ENCODE results near the gene LHX5. TPM values are rescaled to one million over a fixed set of nuclear protein-coding genes. Genes with fewer than 3 reads are reported as not detected.

LHX5 gene
- total and polyA plus RNA-seq, 4 donors, result 1.6 to 13.2 (median 8.2) TPM

DNA sequence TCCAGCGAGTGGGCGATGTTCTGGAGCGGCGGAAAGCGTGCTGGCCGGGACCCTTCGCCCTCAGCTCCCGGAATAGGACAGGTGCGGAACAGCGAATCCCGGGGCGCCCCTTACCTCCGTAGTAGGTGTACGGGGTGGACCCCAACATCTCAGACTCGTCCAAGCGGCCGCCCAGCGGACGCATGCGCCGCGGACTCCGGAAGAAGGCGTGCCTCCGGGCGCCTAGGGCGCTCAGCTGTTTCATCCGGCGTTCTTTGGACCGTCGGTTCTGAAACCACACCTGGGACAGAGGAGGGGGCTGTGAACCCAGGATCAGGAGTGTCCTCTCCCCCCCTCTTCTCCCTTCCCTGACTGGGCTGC lies 4.5 kb downstream of the LHX5 start:
- no peaks in the 10 kb centered on the region for H3K9me3 ChIP-seq (ENCODE audit: control insufficient read depth, insufficient read depth, low read length)

DNA sequence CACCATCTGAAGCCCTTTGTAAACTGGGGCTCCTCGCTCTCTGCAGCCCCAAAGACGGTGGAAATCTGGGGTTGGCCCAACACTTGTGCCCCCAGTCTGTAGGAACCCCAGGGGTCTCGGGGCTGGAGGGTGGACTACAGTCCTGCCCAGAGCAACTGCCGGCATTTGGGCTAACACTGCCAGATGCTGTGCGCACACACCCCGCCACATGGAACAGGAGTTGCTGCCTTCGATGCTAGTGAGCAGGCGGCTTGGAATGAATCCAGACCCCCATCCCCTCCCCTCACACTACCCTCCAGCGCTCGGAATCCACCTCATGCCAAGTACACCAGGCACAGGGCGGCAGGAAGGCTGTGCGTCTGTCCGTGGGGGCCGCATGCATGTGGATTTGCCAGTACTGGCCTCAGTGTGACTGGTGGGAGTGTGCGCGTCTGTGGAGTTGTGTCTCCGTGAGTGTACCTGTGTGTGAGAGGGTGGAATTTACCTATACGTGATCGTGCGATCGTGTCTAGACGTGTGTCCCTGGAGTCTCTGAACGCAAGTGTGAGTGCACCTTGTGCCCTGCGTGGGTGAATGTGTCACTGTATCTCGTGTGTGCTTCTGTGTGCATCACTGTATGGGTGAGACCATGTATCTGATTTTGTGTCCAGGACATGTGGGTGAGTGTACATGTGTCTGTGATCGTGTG lies 5.1 kb downstream of the LHX5 start:
- peak in 2 of 6 donors; percentile 32 to 80 for DNase-seq (ENCODE audit: low read depth in 4 of 6, low spot score in 6 of 6)
- H3K27ac ChIP-seq (ENCODE audit: low read depth, low read length), result no peak overlapping the region

More for the DNA sequence above, 4.5 kb downstream of the LHX5 start:
- Histone ChIP-seq H3K4me3 (ENCODE audit: low read depth, low read length) (peak overlapping the region; percentile 21), H3K27me3 (ENCODE audit: control insufficient read depth, insufficient read depth, low read length) (peaks cover 97% of the 10 kb centered on the region), H3K4me1 (ENCODE audit: control insufficient read depth, insufficient read depth, low read length) (peaks cover 48% of the 10 kb centered on the region), H3K27ac (ENCODE audit: low read depth, low read length) (no peak overlapping the region), H3K36me3 (ENCODE audit: control insufficient read depth, insufficient read depth, low read length) (peaks cover 19% of the 10 kb centered on the region)
- 1% methylated on average over 28 of the region's 31 CpGs for WGBS (ENCODE audit: insufficient coverage)
- DNase-seq (ENCODE audit: low read depth in 4 of 6, low spot score in 6 of 6), result peak in 1 of 6 donors; percentile 45

DNA sequence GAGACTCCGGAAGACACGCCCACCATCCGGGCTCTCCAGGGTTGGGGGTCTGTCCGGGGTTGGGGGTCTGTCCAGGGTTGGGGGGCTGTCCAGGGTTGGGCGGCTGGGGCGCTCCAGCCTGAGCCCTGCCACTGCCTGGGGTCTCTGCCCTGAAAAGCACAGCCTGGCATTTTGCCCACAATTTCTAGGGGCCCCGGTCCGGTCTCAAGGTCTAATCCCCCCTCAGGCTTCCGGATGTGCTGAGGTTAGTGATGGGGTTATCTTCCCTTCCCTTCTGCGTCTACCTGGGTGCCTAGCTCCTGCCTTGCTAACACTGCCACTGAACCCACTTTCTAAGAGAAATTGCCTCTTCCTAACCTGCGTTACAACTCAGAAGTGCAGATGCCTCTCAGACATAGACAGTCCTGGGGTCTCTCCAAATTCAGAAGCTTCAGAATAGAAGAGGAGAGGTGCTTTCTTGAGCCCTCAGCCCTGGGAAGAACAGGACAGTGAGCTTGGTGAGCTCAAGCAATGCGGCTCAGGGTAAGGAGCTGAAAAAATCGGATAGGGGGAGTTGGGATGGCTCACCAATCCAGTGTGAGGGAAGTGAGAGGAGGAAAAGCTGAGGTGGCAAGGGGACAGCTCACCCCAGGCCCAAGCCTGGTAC lies 5.7 kb downstream of the LHX5 start:
- Histone ChIP-seq H3K4me3 (ENCODE audit: low read depth, low read length) (no peak overlapping the region), H3K27ac (ENCODE audit: low read depth, low read length) (no peak overlapping the region), H3K27me3 (ENCODE audit: control insufficient read depth, insufficient read depth, low read length) (peaks cover 91% of the 10 kb centered on the region), H3K36me3 (ENCODE audit: control insufficient read depth, insufficient read depth, low read length) (peaks cover 20% of the 10 kb centered on the region), H3K4me1 (ENCODE audit: control insufficient read depth, insufficient read depth, low read length) (peaks cover 45% of the 10 kb centered on the region), H3K9me3 (ENCODE audit: control insufficient read depth, insufficient read depth, low read length) (no peaks in the 10 kb centered on the region)
- 1% methylated on average over 7 of the region's 13 CpGs for WGBS (ENCODE audit: insufficient coverage)
- peak in 2 of 6 donors; percentile 16 to 61 for DNase-seq (ENCODE audit: low read depth in 4 of 6, low spot score in 6 of 6)

More for the DNA sequence above, 5.1 kb downstream of the LHX5 start:
- Histone ChIP-seq H3K9me3 (ENCODE audit: control insufficient read depth, insufficient read depth, low read length) (no peaks in the 10 kb centered on the region), H3K36me3 (ENCODE audit: control insufficient read depth, insufficient read depth, low read length) (peaks cover 20% of the 10 kb centered on the region), H3K4me3 (ENCODE audit: low read depth, low read length) (no peak overlapping the region), H3K4me1 (ENCODE audit: control insufficient read depth, insufficient read depth, low read length) (peaks cover 48% of the 10 kb centered on the region), H3K27me3 (ENCODE audit: control insufficient read depth, insufficient read depth, low read length) (peaks cover 94% of the 10 kb centered on the region)
- 3% methylated on average over 24 of the region's 26 CpGs for WGBS (ENCODE audit: insufficient coverage)

DNA sequence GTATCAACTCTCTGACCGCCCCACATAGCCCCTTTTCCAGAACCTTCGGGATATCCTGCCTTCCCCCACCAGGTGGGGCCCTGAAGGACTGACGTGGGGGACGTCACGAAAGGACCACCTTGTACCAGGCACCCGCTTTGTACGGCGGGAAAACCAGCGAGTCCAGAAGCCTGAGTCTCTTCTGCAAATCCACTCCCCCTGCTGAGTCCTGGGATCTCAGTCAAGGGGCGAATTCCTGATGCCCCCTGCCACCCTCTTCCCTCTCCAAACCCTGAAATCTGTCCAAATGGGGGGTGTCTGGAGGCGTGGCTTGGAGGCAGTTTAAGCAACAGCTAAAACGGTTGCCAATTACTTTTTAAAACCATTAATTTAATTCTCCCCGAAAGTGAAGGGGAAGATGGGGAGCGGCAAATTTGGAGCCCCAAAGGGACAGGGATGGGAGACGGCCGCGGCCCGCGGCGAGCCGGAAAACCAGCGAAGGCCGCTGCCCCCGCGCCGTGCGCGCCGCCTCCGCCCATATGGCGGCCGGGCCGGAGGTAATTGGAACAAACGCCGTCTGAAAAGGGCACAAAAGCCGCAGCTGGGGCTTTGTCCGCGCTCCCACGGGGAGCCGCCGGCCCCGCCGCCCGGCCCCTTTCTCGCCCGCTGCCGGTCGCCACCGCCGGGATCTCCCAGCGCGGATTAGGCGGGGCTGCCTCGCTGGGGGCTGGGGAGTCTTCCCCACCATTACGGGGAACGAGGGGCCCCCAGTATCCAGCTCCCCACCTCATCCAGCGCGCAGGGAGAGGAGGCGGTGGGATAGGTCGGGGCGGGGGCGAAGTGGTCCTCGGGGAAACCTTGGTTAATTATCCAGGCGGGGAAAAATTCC lies 6.6 kb downstream of the LHX5 start:
- Histone ChIP-seq H3K4me1 (ENCODE audit: control insufficient read depth, insufficient read depth, low read length) (peaks cover 45% of the 10 kb centered on the region), H3K27ac (ENCODE audit: low read depth, low read length) (no peak overlapping the region), H3K27me3 (ENCODE audit: control insufficient read depth, insufficient read depth, low read length) (peaks cover 86% of the 10 kb centered on the region), H3K36me3 (ENCODE audit: control insufficient read depth, insufficient read depth, low read length) (peaks cover 20% of the 10 kb centered on the region), H3K9me3 (ENCODE audit: control insufficient read depth, insufficient read depth, low read length) (no peaks in the 10 kb centered on the region), H3K4me3 (ENCODE audit: low read depth, low read length) (no peak overlapping the region)
- peak in 2 of 6 donors; percentile 48 to 74 for DNase-seq (ENCODE audit: low read depth in 4 of 6, low spot score in 6 of 6)
- WGBS (ENCODE audit: insufficient coverage), result under 1% methylated on average over 56 of the region's 64 CpGs

DNA sequence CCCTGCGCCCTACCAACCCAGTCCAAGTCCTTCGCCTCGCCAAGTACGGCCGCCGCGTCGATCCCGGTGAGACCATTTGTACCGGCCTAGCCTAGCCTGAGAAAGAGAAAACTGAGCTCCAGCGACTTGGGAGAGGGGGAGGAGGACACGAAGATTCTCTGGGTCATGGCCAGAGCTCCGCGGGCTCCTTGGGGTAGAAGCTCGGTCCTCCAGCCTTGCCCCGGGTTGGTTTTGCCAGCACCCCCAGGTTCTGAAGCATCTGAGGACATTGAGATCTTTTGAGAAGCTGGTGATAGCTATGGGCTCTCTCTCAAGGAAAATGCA lies 7.3 kb downstream of the LHX5 start:
- peak in 2 of 6 donors; percentile 25 to 49 for DNase-seq (ENCODE audit: low read depth in 4 of 6, low spot score in 6 of 6)
- H3K27ac ChIP-seq (ENCODE audit: low read depth, low read length), result no peak overlapping the region
- peaks cover 79% of the 10 kb centered on the region for H3K27me3 ChIP-seq (ENCODE audit: control insufficient read depth, insufficient read depth, low read length)
- WGBS (ENCODE audit: insufficient coverage), result under 1% methylated on average over 14 of the region's 16 CpGs
- H3K4me1 ChIP-seq (ENCODE audit: control insufficient read depth, insufficient read depth, low read length), result peaks cover 45% of the 10 kb centered on the region
- H3K36me3 ChIP-seq (ENCODE audit: control insufficient read depth, insufficient read depth, low read length), result peaks cover 20% of the 10 kb centered on the region
- no peaks in the 10 kb centered on the region for H3K9me3 ChIP-seq (ENCODE audit: control insufficient read depth, insufficient read depth, low read length)
- no peak overlapping the region for H3K4me3 ChIP-seq (ENCODE audit: low read depth, low read length)

DNA sequence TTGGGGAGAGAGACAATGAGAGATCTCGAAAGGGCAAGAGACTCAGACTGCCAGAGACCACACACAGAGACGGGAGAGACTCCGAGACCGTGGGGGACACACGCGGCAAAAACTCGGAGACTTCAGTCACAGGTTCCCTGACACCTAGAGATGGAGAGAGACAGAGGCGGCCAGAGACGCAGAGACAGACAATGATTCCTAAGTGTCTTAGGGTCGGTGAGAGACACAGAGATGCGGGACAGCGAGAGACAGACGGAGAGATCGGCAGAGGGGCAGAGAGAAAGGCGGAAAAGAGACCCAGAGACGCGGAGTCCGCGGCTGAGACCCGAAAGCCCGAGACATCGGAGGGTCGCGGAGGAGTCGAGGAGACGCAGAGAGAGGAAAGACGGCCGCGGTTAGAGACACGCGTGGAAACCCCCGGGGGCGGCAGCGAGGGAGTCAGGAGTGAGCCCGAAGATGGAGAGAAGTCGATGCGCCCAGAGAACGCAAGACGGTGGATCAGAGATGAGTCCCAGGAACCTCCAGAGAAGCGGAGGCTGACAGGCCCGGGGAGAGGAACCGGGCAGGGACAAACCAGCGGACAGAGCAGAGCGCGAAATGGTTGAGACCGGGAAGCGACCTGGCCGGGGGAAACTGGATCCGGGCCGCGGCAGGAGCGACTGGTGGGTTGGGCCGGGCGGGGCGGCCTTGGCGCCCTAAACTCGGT lies 7.8 kb downstream of the LHX5 start:
- peaks cover 76% of the 10 kb centered on the region for H3K27me3 ChIP-seq (ENCODE audit: control insufficient read depth, insufficient read depth, low read length)
- H3K4me3 ChIP-seq (ENCODE audit: low read depth, low read length), result no peak overlapping the region
- peaks cover 20% of the 10 kb centered on the region for H3K36me3 ChIP-seq (ENCODE audit: control insufficient read depth, insufficient read depth, low read length)
- H3K27ac ChIP-seq (ENCODE audit: low read depth, low read length), result no peak overlapping the region
- H3K4me1 ChIP-seq (ENCODE audit: control insufficient read depth, insufficient read depth, low read length), result peaks cover 45% of the 10 kb centered on the region
- peak in 2 of 6 donors; percentile 28 to 51 for DNase-seq (ENCODE audit: low read depth in 4 of 6, low spot score in 6 of 6)
- no peaks in the 10 kb centered on the region for H3K9me3 ChIP-seq (ENCODE audit: control insufficient read depth, insufficient read depth, low read length)
- WGBS (ENCODE audit: insufficient coverage), result 1% methylated on average over 57 of the region's 57 CpGs

DNA sequence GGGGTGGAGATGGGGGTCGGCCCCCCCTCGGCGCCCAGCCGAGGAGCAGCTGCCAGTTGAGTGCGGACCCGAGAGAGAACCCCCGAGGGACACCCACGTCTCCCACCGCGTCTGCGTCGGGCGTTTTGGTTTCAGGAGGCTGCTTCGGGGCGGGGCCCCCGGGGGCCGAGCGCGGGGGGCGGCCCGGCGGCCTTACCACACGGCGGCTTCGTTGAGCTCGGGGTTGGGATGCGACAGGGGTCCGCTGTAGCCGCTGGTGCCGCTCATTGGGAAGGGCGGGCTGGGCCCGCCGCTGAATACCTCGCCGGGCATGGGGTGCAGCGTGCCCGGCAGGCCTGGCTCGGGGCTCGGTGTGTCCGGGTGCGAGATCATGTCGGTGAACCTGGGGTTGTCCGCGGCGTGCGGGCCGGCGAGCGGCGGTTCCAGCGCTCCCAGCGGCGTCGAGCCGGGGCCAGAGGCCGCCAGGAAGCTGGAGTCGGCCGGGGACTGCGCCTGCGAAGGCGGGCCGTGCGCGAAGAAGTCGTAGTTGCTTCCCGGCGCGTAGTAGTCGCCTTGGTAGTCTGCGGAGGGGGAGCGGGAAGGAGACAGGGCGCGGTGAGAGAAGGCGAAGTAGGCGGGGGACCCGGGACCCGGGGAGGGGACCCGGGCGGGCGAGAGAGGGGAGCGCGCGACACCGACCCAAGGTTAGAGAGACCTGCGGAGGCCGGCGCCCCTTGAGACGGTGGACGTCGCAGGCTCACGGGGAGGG lies 8.5 kb downstream of the LHX5 start:
- DNase-seq (ENCODE audit: low read depth in 4 of 6, low spot score in 6 of 6), result peak in 2 of 6 donors; percentile 6 to 37
- H3K27me3 ChIP-seq (ENCODE audit: control insufficient read depth, insufficient read depth, low read length), result peaks cover 69% of the 10 kb centered on the region
- H3K9me3 ChIP-seq (ENCODE audit: control insufficient read depth, insufficient read depth, low read length), result no peaks in the 10 kb centered on the region
- H3K27ac ChIP-seq (ENCODE audit: low read depth, low read length), result no peak overlapping the region
- no peak overlapping the region for H3K4me3 ChIP-seq (ENCODE audit: low read depth, low read length)
- peaks cover 45% of the 10 kb centered on the region for H3K4me1 ChIP-seq (ENCODE audit: control insufficient read depth, insufficient read depth, low read length)
- under 1% methylated on average over 91 of the region's 91 CpGs for WGBS (ENCODE audit: insufficient coverage)
- peaks cover 20% of the 10 kb centered on the region for H3K36me3 ChIP-seq (ENCODE audit: control insufficient read depth, insufficient read depth, low read length)

DNA sequence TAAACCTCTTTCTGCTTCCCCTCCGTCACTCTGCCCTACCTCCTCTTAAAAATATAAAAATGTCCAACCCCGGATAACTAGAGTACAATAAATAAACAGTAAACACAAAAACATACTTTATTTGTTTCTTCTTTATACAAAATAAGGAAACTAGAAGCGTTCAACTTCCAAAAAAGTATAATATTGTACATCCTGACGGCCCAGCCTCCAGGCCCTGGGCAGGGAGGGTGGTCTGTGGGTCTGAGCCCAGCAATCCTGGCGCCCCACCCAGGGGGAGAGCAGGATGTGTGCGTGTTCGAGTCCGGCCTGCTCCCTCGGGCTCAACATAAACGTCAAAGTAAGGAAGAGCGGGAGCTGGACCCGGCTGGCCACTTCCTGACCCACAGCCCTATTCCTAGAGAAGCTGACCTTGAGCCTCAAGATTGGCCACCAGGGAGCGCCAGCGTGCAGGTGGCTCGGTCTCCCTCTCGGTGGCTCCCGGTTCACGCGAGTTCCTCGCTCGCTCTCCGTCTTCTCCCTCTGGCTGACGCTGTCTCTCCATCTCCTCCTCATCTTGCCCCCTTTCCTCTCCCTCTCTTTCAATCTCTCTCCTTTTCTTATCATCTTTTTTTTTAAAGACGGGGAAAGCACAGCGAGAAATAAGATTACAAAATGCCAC lies 9.4 kb downstream of the LHX5 start:
- Histone ChIP-seq H3K4me3 (ENCODE audit: low read depth, low read length) (no peak overlapping the region), H3K36me3 (ENCODE audit: control insufficient read depth, insufficient read depth, low read length) (peaks cover 15% of the 10 kb centered on the region), H3K27ac (ENCODE audit: low read depth, low read length) (no peak overlapping the region), H3K9me3 (ENCODE audit: control insufficient read depth, insufficient read depth, low read length) (no peaks in the 10 kb centered on the region), H3K27me3 (ENCODE audit: control insufficient read depth, insufficient read depth, low read length) (peaks cover 60% of the 10 kb centered on the region), H3K4me1 (ENCODE audit: control insufficient read depth, insufficient read depth, low read length) (peaks cover 37% of the 10 kb centered on the region)
- WGBS (ENCODE audit: insufficient coverage), result 5% methylated on average over 20 of the region's 25 CpGs
- DNase-seq (ENCODE audit: low read depth in 4 of 6, low spot score in 6 of 6), result peak in 5 of 6 donors; percentile 66 to 95 (median 71)

Measured in spinal cord (tissue), 10 donors.